Small intestine (tissue), 7 donors: Measurements from ENCODE around the gene PFDN4. TPM values are rescaled to one million over a fixed set of nuclear protein-coding genes. Genes with fewer than 3 reads are reported as not detected.

ENCODE experiments used
- DNase-seq, 2 donors: peaks; one replicate each; pipeline versions ENCODE4 v3.0.0 to v3.0.0-alpha.2; 2013
- FAIRE-seq: peaks from 2 replicates; lab custom pipeline; 2012; peaks lifted over from hg19 to GRCh38; lab: Jason Lieb, UNC
- H3K27ac ChIP-seq, 3 donors: one replicate each; pipeline ENCODE4 v1.5.1; 2013; ENCODE audit warnings: low read length in 2 of 3, mild to moderate bottlenecking in 2 of 3, control low read depth in 1 of 3, inconsistent platforms in 1 of 3, low read depth in 1 of 3, moderate library complexity in 1 of 3
- H3K27me3 ChIP-seq, 3 donors: one replicate each; pipeline ENCODE4 v1.6.1; 2013; ENCODE audit warnings: low read length in 3 of 3, inconsistent platforms in 1 of 3; ENCODE audit not compliant: control insufficient read depth in 3 of 3, insufficient read depth in 3 of 3
- H3K36me3 ChIP-seq, 3 donors: one replicate each; pipeline ENCODE4 v1.6.1; 2013; ENCODE audit warnings: low read length in 3 of 3, inconsistent platforms in 1 of 3, low read depth in 1 of 3, mild to moderate bottlenecking in 1 of 3, moderate library complexity in 1 of 3; ENCODE audit not compliant: control insufficient read depth in 3 of 3, insufficient read depth in 2 of 3
- H3K4me1 ChIP-seq, 3 donors: one replicate each; pipeline ENCODE4 v1.6.1; 2013; ENCODE audit warnings: low read length in 2 of 3, inconsistent platforms in 1 of 3, low read depth in 1 of 3, mild to moderate bottlenecking in 1 of 3, moderate library complexity in 1 of 3; ENCODE audit not compliant: control insufficient read depth in 3 of 3, insufficient read depth in 2 of 3
- H3K4me3 ChIP-seq, 3 donors: one replicate each; pipeline ENCODE4 v1.5.1; 2013; ENCODE audit warnings: low read length in 3 of 3, control low read depth in 1 of 3, inconsistent platforms in 1 of 3, low read depth in 1 of 3, mild to moderate bottlenecking in 1 of 3, moderate library complexity in 1 of 3
- H3K9me3 ChIP-seq, 2 donors: one replicate each; pipeline ENCODE4 v1.6.1; 2013; ENCODE audit warnings: low read depth in 1 of 2, low read length in 1 of 2; ENCODE audit not compliant: control insufficient read depth in 2 of 2, insufficient read depth in 1 of 2
- WGBS, 3 donors: extraction: QIAGEN DNeasy Blood & Tissue Kit; methylation state at CpG; one replicate each; pipeline ENCODE4 v1.1.7; 2013; 5-methylcytosine and 5-hydroxymethylcytosine counted together
- polyA plus RNA-seq, 4 donors: library from polyadenylated mRNA; stranded (reverse) in 3 of 4; unstranded in 1 of 4; fragments of 200-250 nt in 3 of 4; fragments of 120-200 nt in 1 of 4; gene quantifications; one replicate each; pipeline versions ENCODE4 v1.2.1 to v1.2.3, GENCODE V29; 2013
- donor health status: healthy with polysubstance abuse.
- donor health status: control.
- donor health status: control.
- donor health status: Bipolar disorder and iron deficiency.
- donor health status: healthy.

Gene PFDN4
- polyA plus RNA-seq, 4 donors: 25.9 to 65.3 (median 36.7) TPM

GRCh38 chr20:54201268-54201846, 6.5 kb upstream of the PFDN4 start:
- no peaks in the 10 kb centered on the region for H3K36me3 ChIP-seq
- 53 to 78% (median 73%) methylated on average over 4 of the region's 4 CpGs for WGBS, 3 donors
- no peak overlapping the region for H3K27ac ChIP-seq
- H3K9me3 ChIP-seq: no peaks in the 10 kb centered on the region
- H3K4me3 ChIP-seq: no peak overlapping the region
- H3K27me3 ChIP-seq: peaks cover 0 to 6% (median 0%) of the 10 kb centered on the region in 3 donors
- FAIRE-seq (no peak), DNase-seq (no peak)
- no peaks in the 10 kb centered on the region for H3K4me1 ChIP-seq

- no peaks in the 10 kb centered on the region for H3K4me1 ChIP-seq
- no peak overlapping the region for H3K4me3 ChIP-seq
- H3K27me3 ChIP-seq: peaks cover 0 to 3% (median 0%) of the 10 kb centered on the region in 3 donors
- DNase-seq: no peak
- no peaks in the 10 kb centered on the region for H3K36me3 ChIP-seq
- no peak overlapping the region for H3K27ac ChIP-seq
- no peak for FAIRE-seq
- WGBS, 3 donors: 29 to 49% (median 48%) methylated on average over 5 of the region's 5 CpGs
- H3K9me3 ChIP-seq: no peaks in the 10 kb centered on the region
Observed at GRCh38 chr20:54203281-54203680, 4.6 kb upstream of the PFDN4 start.

GRCh38 chr20:54204063-54204462, 3.8 kb upstream of the PFDN4 start:
- peaks cover 0 to 5% (median 4%) of the 10 kb centered on the region in 3 donors for H3K4me1 ChIP-seq
- no peaks in the 10 kb centered on the region for H3K36me3 ChIP-seq
- no peak overlapping the region for H3K4me3 ChIP-seq
- 63 to 81% (median 79%) methylated on average over 6 of the region's 6 CpGs for WGBS, 3 donors
- no peaks in the 10 kb centered on the region for H3K9me3 ChIP-seq
- DNase-seq (no peak), FAIRE-seq (no peak)
- H3K27me3 ChIP-seq: peaks cover 0 to 3% (median 0%) of the 10 kb centered on the region in 3 donors
- no peak overlapping the region for H3K27ac ChIP-seq

GRCh38 chr20:54204481-54204880, 3.4 kb upstream of the PFDN4 start:
- H3K4me1 ChIP-seq: peaks cover 0 to 9% (median 8%) of the 10 kb centered on the region in 3 donors
- no peak overlapping the region for H3K4me3 ChIP-seq
- no peaks in the 10 kb centered on the region for H3K9me3 ChIP-seq
- DNase-seq: no peak
- no peak overlapping the region for H3K27ac ChIP-seq
- WGBS, 3 donors: 90 to 94% (median 91%) methylated on average over 5 of the region's 5 CpGs
- peaks cover 0 to 3% (median 0%) of the 10 kb centered on the region in 3 donors for H3K27me3 ChIP-seq
- no peak for FAIRE-seq
- no peaks in the 10 kb centered on the region for H3K36me3 ChIP-seq

DNA sequence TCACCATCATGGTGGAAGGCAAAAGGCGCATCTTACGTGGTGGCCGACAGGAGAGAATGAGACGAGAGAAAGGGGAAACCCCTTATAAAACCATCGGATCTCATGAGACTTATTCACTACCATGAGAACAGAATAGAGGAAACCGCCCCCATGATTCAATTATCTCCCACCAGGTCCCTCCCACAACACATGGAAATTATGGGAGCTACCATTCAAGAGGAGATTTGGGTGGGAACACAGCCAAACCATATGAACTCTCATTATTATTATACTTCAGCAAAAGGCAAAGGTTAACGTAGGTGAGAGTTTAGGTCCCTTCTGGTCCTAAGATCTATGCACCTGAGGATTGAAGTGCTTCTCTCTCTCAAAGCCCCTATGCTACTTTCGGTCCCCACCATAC, 2.4 kb upstream of the PFDN4 start:
- Histone ChIP-seq H3K4me1 (peaks cover 0 to 9% (median 8%) of the 10 kb centered on the region in 3 donors), H3K9me3 (no peaks in the 10 kb centered on the region), H3K36me3 (no peaks in the 10 kb centered on the region), H3K4me3 (no peak overlapping the region), H3K27me3 (peaks cover 0 to 3% (median 0%) of the 10 kb centered on the region in 3 donors), H3K27ac (no peak overlapping the region)
- WGBS, 3 donors: 68 to 81% (median 77%) methylated on average over 8 of the region's 8 CpGs
- DNase-seq (no peak), FAIRE-seq (no peak)

- H3K27ac ChIP-seq: no peak overlapping the region
- H3K4me1 ChIP-seq: peaks cover 0 to 9% (median 8%) of the 10 kb centered on the region in 3 donors
- H3K9me3 ChIP-seq: no peaks in the 10 kb centered on the region
- FAIRE-seq (no peak), DNase-seq (no peak)
- H3K27me3 ChIP-seq: no peaks in the 10 kb centered on the region
- peak overlapping the region in 2 of 3 donors; percentile 82 to 87 for H3K4me3 ChIP-seq
- WGBS, 3 donors: 33 to 57% (median 42%) methylated on average over 7 of the region's 7 CpGs
- H3K36me3 ChIP-seq: no peaks in the 10 kb centered on the region
Observed at GRCh38 chr20:54207053-54207742, 689 bp upstream of the PFDN4 start.

- peaks cover 0 to 9% (median 8%) of the 10 kb centered on the region in 3 donors for H3K4me1 ChIP-seq
- 2 to 3% (median 3%) methylated on average over 15 of the region's 15 CpGs for whole genome bisulfite sequencing, 3 donors
- FAIRE-seq: no peak
- DNase-seq: no peak
- no peaks in the 10 kb centered on the region for H3K9me3 ChIP-seq
- peak overlapping the region; percentile 82 to 92 (median 87) for H3K4me3 ChIP-seq
- peak overlapping the region; percentile 78 to 98 (median 79) for H3K27ac ChIP-seq
- no peaks in the 10 kb centered on the region for H3K36me3 ChIP-seq
- H3K27me3 ChIP-seq: no peaks in the 10 kb centered on the region
Observed at GRCh38 chr20:54208548-54209176, 775 bp downstream of the PFDN4 start.

- WGBS, 3 donors: 79 to 86% (median 82%) methylated on average over 5 of the region's 5 CpGs
- H3K9me3 ChIP-seq: no peaks in the 10 kb centered on the region
- peaks cover 0 to 9% (median 8%) of the 10 kb centered on the region in 3 donors for H3K4me1 ChIP-seq
- H3K27ac ChIP-seq: no peak overlapping the region
- no peaks in the 10 kb centered on the region for H3K36me3 ChIP-seq
- H3K4me3 ChIP-seq: peak overlapping the region in 1 of 3 donors; percentile 82
- FAIRE-seq (no peak), DNase-seq (no peak)
- no peaks in the 10 kb centered on the region for H3K27me3 ChIP-seq
Observed at GRCh38 chr20:54209216-54209813, 1.4 kb downstream of the PFDN4 start.
